Panc1 (cell line): ENCODE measurements around the gene FBXL2.

Experiments
- CTCF ChIP-seq: fragments of 450-650 bp; IDR thresholded peaks from 2 replicates; pipeline ENCODE4 v1.5.1; 2017; ENCODE audit warnings: mild to moderate bottlenecking
- POLR2AphosphoS5 ChIP-seq: IDR thresholded peaks from 2 replicates; pipeline ENCODE4 v1.6.1; 2012; ENCODE audit warnings: mild to moderate bottlenecking, low read depth, low read length, moderate library complexity
- REST ChIP-seq, 2 experiments: IDR thresholded peaks; 2 replicates each; pipeline ENCODE4 v1.6.1; 2011 to 2012; ENCODE audit warnings: low read depth in 2 of 2, control low read depth in 1 of 2, low read length in 1 of 2, mild to moderate bottlenecking in 1 of 2, moderate library complexity in 1 of 2; ENCODE audit not compliant: insufficient read depth in 1 of 2
- TCF7L2 ChIP-seq: IDR thresholded peaks from 2 replicates; pipeline ENCODE4 v1.6.1; 2011; ENCODE audit warnings: mild to moderate bottlenecking, low read depth, low read length, inconsistent platforms

GRCh38 chr3:33401781-33402180 is 124.5 kb downstream of the FBXL2 start:
- no peak for TF ChIP-seq POLR2AphosphoS5
- TF ChIP-seq CTCF, result no peak
- no peak for TF ChIP-seq REST (IDR thresholded peaks at IDR 0.05; ENCODE audit: insufficient read depth in 1 of 2, low read depth in 2 of 2, low read length in 1 of 2)
- no peak for TF ChIP-seq TCF7L2
